SK-N-SH treated with all-trans-retinoic acid at 6 μM for 48 hours (cell line): ENCODE measurements around the gene CFAP126.

Source experiments
- ATAC-seq: fragments of 200-7000 bp; cut with Tn5 transposase; 3 replicates; pipeline ENCODE4 v1.9.1; 2020; ENCODE audit warnings: mild to moderate bottlenecking, moderate library complexity
- ARNTL ChIP-seq: fragments of 450-650 bp; formaldehyde crosslinking; IDR thresholded peaks from 2 replicates; pipeline ENCODE4 v1.5.0; 2020; ENCODE audit warnings: low read depth, mild to moderate bottlenecking, moderate library complexity, borderline replicate concordance
- BACH2 ChIP-seq: fragments of 250-450 bp; sonication (Bioruptor Pico); IDR thresholded peaks from 2 replicates; pipeline ENCODE4 v1.9.0; 2021; ENCODE audit warnings: mild to moderate bottlenecking, borderline replicate concordance
- CREB5 ChIP-seq: fragments of 250-450 bp; sonication (Bioruptor Pico); IDR thresholded peaks from 2 replicates; pipeline ENCODE4 v1.5.1; 2020; ENCODE audit warnings: low read depth, mild to moderate bottlenecking, moderate library complexity
- CSDC2 ChIP-seq: fragments of 250-450 bp; sonication (Bioruptor Pico); IDR thresholded peaks from 2 replicates; pipeline ENCODE4 v1.5.0; 2020; ENCODE audit warnings: mild to moderate bottlenecking, moderate library complexity
- CSRNP3 ChIP-seq: fragments of 250-450 bp; sonication (Bioruptor Pico); IDR thresholded peaks from 2 replicates; pipeline ENCODE4 v1.5.1; 2021; ENCODE audit warnings: mild to moderate bottlenecking, moderate library complexity
- ESRRG ChIP-seq: fragments of 250-450 bp; sonication (Bioruptor Pico); IDR thresholded peaks from 2 replicates; pipeline ENCODE4 v1.6.1; 2021; ENCODE audit warnings: mild to moderate bottlenecking
- GLIS3 ChIP-seq: fragments of 250-450 bp; sonication (Bioruptor Pico); IDR thresholded peaks from 2 replicates; pipeline ENCODE4 v1.5.0; 2020; ENCODE audit warnings: mild to moderate bottlenecking, moderate library complexity
- OSR1 ChIP-seq: fragments of 250-450 bp; sonication (Bioruptor Pico); IDR thresholded peaks from 2 replicates; pipeline ENCODE4 v1.8.0; 2022; ENCODE audit warnings: moderate library complexity, mild to moderate bottlenecking, inconsistent platforms
- PATZ1 ChIP-seq: fragments of 250-450 bp; sonication (Bioruptor Pico); IDR thresholded peaks from 2 replicates; pipeline ENCODE4 v1.8.0; 2020; ENCODE audit warnings: mild to moderate bottlenecking, moderate library complexity, borderline replicate concordance
- POU6F1 ChIP-seq: fragments of 250-450 bp; sonication (Bioruptor Pico); IDR thresholded peaks from 2 replicates; pipeline ENCODE4 v1.8.0; 2021; ENCODE audit warnings: low read depth, mild to moderate bottlenecking, moderate library complexity, borderline replicate concordance
- PPARA ChIP-seq: fragments of 250-450 bp; sonication (Bioruptor Pico); IDR thresholded peaks from 2 replicates; pipeline ENCODE4 v1.5.0; 2020; ENCODE audit warnings: mild to moderate bottlenecking, borderline replicate concordance
- RARB ChIP-seq: fragments of 250-450 bp; sonication (Bioruptor Pico); IDR thresholded peaks from 2 replicates; pipeline ENCODE4 v1.8.0; 2021; ENCODE audit warnings: mild to moderate bottlenecking, moderate library complexity
- SNAI2 ChIP-seq: fragments of 250-450 bp; sonication (Bioruptor Pico); IDR thresholded peaks from 2 replicates; pipeline ENCODE4 v1.5.0; 2020; ENCODE audit warnings: mild to moderate bottlenecking, moderate library complexity
- TCF4 ChIP-seq: fragments of 250-450 bp; sonication (Bioruptor Pico); IDR thresholded peaks from 2 replicates; pipeline ENCODE4 v1.8.0; 2021; ENCODE audit warnings: mild to moderate bottlenecking, moderate library complexity, borderline replicate concordance
- TOX ChIP-seq: fragments of 250-450 bp; sonication (Bioruptor Pico); IDR thresholded peaks from 2 replicates; pipeline ENCODE4 v1.8.0; 2021; ENCODE audit warnings: mild to moderate bottlenecking, moderate library complexity, borderline replicate concordance
- TSHZ2 ChIP-seq: fragments of 250-450 bp; sonication (Bioruptor Pico); IDR thresholded peaks from 2 replicates; pipeline ENCODE4 v1.5.0; 2020; ENCODE audit warnings: mild to moderate bottlenecking, moderate library complexity
- ZC3H10 ChIP-seq: fragments of 250-450 bp; sonication (Bioruptor Pico); IDR thresholded peaks from 2 replicates; pipeline ENCODE4 v1.5.1; 2021; ENCODE audit warnings: mild to moderate bottlenecking, moderate library complexity
- ZFP3 ChIP-seq: fragments of 250-450 bp; sonication (Bioruptor Pico); IDR thresholded peaks from 2 replicates; pipeline ENCODE4 v1.5.0; 2020; ENCODE audit warnings: mild to moderate bottlenecking, moderate library complexity
- ZFP30 ChIP-seq: fragments of 450-650 bp; formaldehyde crosslinking; IDR thresholded peaks from 2 replicates; pipeline ENCODE4 v1.5.0; 2022; ENCODE audit warnings: mild to moderate bottlenecking, moderate library complexity
- ZNF8 ChIP-seq: fragments of 450-650 bp; formaldehyde crosslinking; IDR thresholded peaks from 2 replicates; pipeline ENCODE4 v1.5.0; 2020; ENCODE audit warnings: mild to moderate bottlenecking, moderate library complexity

Gene CFAP126

GRCh38 chr1:161335796-161336195 lies 31.9 kb downstream of the CFAP126 start (continued):
- TF ChIP-seq CREB5 (CRISPR knock-in tag) (no peak), RARB (CRISPR knock-in tag) (no peak), ZC3H10 (CRISPR knock-in tag) (no peak), CSDC2 (CRISPR knock-in tag) (no peak), ESRRG (CRISPR knock-in tag) (no peak), PPARA (CRISPR knock-in tag) (no peak)

- TF ChIP-seq ZFP3 (no peak), PATZ1 (no peak), POU6F1 (CRISPR knock-in tag) (no peak), CREB5 (CRISPR knock-in tag) (no peak), TOX (CRISPR knock-in tag) (no peak), ZFP30 (CRISPR knock-in tag) (no peak), TSHZ2 (CRISPR knock-in tag) (no peak), GLIS3 (CRISPR knock-in tag) (no peak), CSDC2 (CRISPR knock-in tag) (no peak), PPARA (CRISPR knock-in tag) (no peak), ARNTL (CRISPR knock-in tag) (no peak), BACH2 (CRISPR knock-in tag) (no peak)
- ATAC-seq: no peak
Observed at GRCh38 chr1:161333166-161333565, 34.5 kb downstream of the CFAP126 start.

GRCh38 chr1:161330346-161330745 lies 37.3 kb downstream of the CFAP126 start:
- no peak for ATAC-seq
- no peak for TF ChIP-seq ARNTL (CRISPR knock-in tag)
- TF ChIP-seq TCF4 (CRISPR knock-in tag): no peak
- TF ChIP-seq SNAI2 (CRISPR knock-in tag): no peak
- no peak for TF ChIP-seq ESRRG (CRISPR knock-in tag)
- TF ChIP-seq BACH2 (CRISPR knock-in tag): no peak
- no peak for TF ChIP-seq ZNF8 (CRISPR knock-in tag)
- no peak for TF ChIP-seq ZFP30 (CRISPR knock-in tag)
- TF ChIP-seq PPARA (CRISPR knock-in tag): no peak
- TF ChIP-seq OSR1 (CRISPR knock-in tag): no peak
- no peak for TF ChIP-seq TOX (CRISPR knock-in tag)
- no peak for TF ChIP-seq ZFP3
- TF ChIP-seq CSRNP3: no peak
- TF ChIP-seq CREB5 (CRISPR knock-in tag): no peak
